Lower leg skin (tissue), 3 donors: Measurements from ENCODE around the gene ZBTB4.

ENCODE experiments used
- POLR2A ChIP-seq, 2 donors: fragments of 450-650 bp; IDR thresholded peaks; one replicate each; pipeline ENCODE4 v1.6.1; 2016 to 2017; ENCODE audit warnings: antibody characterized with exemption in 2 of 2, mild to moderate bottlenecking in 1 of 2, moderate library complexity in 1 of 2
- TF ChIP-seq, protein P1 (sequence below), 3 donors: fragments of 450-650 bp; IDR thresholded peaks; one replicate each; pipeline ENCODE4 v1.5.1; 2016; ENCODE audit warnings: antibody characterized with exemption in 3 of 3, mild to moderate bottlenecking in 3 of 3, moderate library complexity in 2 of 3

DNA sequence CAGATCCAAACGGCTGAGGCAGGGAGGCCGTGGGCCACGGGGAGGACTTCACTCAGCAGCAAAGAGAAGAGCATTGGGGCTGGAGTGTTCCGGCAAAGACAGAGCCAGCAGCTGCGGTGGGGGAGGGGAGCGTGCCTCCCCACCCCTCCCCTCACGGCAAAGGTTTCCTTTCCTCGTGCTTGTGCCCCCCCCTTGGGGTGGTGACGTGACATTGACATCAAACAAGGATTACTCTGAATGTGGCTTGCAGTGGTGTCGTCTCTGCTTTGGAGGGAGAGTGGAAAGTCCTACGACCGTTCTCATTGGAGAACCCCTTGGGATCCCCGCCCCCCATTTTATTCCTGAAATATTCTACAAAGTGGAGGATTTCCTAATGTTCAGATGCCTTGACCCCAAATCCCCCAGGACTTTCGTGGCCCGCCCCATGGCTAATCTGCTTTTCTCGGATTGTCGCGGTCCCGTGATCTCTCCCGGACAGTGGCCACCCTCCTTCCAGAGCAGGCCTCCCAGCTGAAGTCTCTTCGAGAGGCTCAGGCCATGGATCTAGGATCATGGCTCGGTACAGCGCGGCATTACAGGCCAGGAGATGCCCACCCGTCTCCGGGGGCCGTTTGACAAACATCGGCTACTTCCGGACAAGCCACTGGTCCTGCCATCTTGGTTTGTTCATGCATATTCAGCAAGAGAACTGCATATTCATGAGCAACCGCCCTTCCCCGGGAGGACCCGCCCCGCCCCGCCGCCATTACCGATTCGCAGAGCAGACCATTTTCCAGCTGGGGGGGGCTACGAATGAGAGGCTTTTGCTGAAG is 4.0 kb upstream of the ZBTB4 start:
- peak in 1 of 2 donors; percentile 70 for TF ChIP-seq POLR2A (IDR thresholded peaks at IDR 0.05)
- TF ChIP-seq, protein P1, sequence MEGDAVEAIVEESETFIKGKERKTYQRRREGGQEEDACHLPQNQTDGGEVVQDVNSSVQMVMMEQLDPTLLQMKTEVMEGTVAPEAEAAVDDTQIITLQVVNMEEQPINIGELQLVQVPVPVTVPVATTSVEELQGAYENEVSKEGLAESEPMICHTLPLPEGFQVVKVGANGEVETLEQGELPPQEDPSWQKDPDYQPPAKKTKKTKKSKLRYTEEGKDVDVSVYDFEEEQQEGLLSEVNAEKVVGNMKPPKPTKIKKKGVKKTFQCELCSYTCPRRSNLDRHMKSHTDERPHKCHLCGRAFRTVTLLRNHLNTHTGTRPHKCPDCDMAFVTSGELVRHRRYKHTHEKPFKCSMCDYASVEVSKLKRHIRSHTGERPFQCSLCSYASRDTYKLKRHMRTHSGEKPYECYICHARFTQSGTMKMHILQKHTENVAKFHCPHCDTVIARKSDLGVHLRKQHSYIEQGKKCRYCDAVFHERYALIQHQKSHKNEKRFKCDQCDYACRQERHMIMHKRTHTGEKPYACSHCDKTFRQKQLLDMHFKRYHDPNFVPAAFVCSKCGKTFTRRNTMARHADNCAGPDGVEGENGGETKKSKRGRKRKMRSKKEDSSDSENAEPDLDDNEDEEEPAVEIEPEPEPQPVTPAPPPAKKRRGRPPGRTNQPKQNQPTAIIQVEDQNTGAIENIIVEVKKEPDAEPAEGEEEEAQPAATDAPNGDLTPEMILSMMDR (IDR thresholded peaks at IDR 0.05): no peak
